ENCODE measurements around the gene KCNJ14. TPM values are rescaled to one million over a fixed set of nuclear protein-coding genes. Genes with fewer than 3 reads are reported as not detected.

Gene KCNJ14
- total RNA-seq, 1 experiment from 2014 or later = 1.4 TPM

DNA sequence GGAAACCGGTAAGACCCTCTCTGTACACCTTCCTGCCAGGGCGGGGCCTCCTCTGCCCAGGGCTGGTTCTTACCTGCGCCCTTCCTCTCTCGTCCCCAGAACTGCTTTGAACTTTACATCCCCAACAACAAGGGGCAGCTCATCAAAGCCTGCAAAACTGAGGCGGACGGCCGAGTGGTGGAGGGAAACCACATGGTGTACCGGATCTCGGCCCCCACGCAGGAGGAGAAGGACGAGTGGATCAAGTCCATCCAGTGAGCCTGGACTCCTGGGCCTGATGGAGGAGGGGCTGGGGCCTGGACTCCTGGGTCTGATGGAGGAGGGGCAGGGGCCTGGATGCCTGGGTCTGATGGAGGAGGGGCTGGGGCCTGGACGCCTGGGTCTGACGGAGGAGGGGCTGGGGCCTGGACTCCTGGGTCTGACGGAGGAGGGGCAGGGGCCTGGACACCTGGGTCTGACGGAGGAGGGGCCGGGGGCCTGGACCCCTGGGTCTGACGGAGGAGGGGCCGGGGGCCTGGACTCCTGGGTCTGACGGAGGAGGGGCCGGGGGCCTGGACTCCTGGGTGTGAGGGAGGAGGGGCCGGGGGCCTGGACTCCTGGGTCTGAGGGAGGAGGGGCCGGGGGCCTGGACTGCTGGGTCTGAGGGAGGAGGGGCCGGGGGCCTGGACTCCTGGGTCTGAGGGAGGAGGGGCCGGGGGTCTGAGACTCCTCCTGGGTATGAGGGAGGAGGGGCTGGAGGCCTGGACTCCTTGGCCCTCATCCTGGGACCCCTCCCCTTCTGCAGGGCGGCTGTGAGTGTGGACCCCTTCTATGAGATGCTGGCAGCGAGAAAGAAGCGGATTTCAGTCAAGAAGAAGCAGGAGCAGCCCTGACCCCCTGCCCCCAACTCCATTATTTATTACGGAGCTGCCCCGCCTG lies 23.2 kb downstream of the KCNJ14 start:
- H3K9ac ChIP-seq (ENCODE audit: low read length) = no peak overlapping the region
- DNase-seq = no peak
- intact Hi-C loops (cut with micrococcal nuclease) = no loop called here

GRCh38 chr19:48479686-48480085 lies 24.3 kb downstream of the KCNJ14 start:
- no peak overlapping the region for H3K4me2 ChIP-seq (ENCODE audit: low read length)

More for the DNA sequence above, 23.2 kb downstream of the KCNJ14 start:
- Histone ChIP-seq H3K9me2 (replicated peaks; ENCODE audit: low read length) (no peaks in the 10 kb centered on the region), H4K20me1 (ENCODE audit: low read length) (no peaks in the 10 kb centered on the region), H3K79me2 (ENCODE audit: low read length) (no peaks in the 10 kb centered on the region), H3K4me1 (ENCODE audit: insufficient read depth, low read length) (no peaks in the 10 kb centered on the region), H3K36me3 (ENCODE audit: low read depth, low read length) (peaks cover 10% of the 10 kb centered on the region; the same call in 1 of the 2 replicates), H3F3A (ENCODE audit: low read length, unreplicated experiment) (no peaks in the 10 kb centered on the region), H3K9me3 (ENCODE audit: low read length) (no peaks in the 10 kb centered on the region), H3K4me3 (ENCODE audit: low read length) (no peak overlapping the region), H3K27ac (ENCODE audit: low read length) (no peak overlapping the region), H3K27me3 (ENCODE audit: low read length) (no peaks in the 10 kb centered on the region), H3K4me2 (ENCODE audit: low read length) (no peak overlapping the region), H2AFZ (ENCODE audit: low read length) (no peak overlapping the region)
- CTCF ChIA-PET = no interaction called here
- BruUV-seq (replicated peaks) = no TSS peak
- no peak for TF ChIP-seq CTCF (conservative IDR thresholded peaks at IDR 0.05; ENCODE audit: low read depth, low read length)
- TF ChIP-seq EZH2phosphoT487 (IDR thresholded peaks at IDR 0.05; ENCODE audit: borderline replicate concordance, low read length) = no peak
- no peak for TF ChIP-seq EZH2 (IDR thresholded peaks at IDR 0.05; ENCODE audit: low read length, unreplicated experiment)
- ATAC-seq = no peak
- POLR2A ChIA-PET (ENCODE audit: unreplicated experiment) = no interaction called here

More at GRCh38 chr19:48479686-48480085, 24.3 kb downstream of the KCNJ14 start:
- Histone ChIP-seq H3K79me2 (ENCODE audit: low read length) (no peaks in the 10 kb centered on the region), H3K9ac (ENCODE audit: low read length) (no peak overlapping the region), H3K36me3 (ENCODE audit: low read depth, low read length) (peaks cover 5% of the 10 kb centered on the region; the same call in 1 of the 2 replicates), H4K20me1 (ENCODE audit: low read length) (no peaks in the 10 kb centered on the region), H3K4me1 (ENCODE audit: insufficient read depth, low read length) (no peaks in the 10 kb centered on the region), H3F3A (ENCODE audit: low read length, unreplicated experiment) (no peaks in the 10 kb centered on the region), H3K9me2 (replicated peaks; ENCODE audit: low read length) (no peaks in the 10 kb centered on the region), H2AFZ (ENCODE audit: low read length) (no peak overlapping the region), H3K27ac (ENCODE audit: low read length) (no peak overlapping the region), H3K27me3 (ENCODE audit: low read length) (no peaks in the 10 kb centered on the region), H3K4me3 (ENCODE audit: low read length) (no peak overlapping the region), H3K9me3 (ENCODE audit: low read length) (no peaks in the 10 kb centered on the region)
- ChIA-PET CTCF (no interaction called here), POLR2A (ENCODE audit: unreplicated experiment) (no interaction called here)
- TSS peak; percentile 2 for BruUV-seq (replicated peaks)
- intact Hi-C loops (cut with micrococcal nuclease) = no loop called here
- TF ChIP-seq CTCF (conservative IDR thresholded peaks at IDR 0.05; ENCODE audit: low read depth, low read length) (no peak), EZH2phosphoT487 (IDR thresholded peaks at IDR 0.05; ENCODE audit: borderline replicate concordance, low read length) (no peak), EZH2 (IDR thresholded peaks at IDR 0.05; ENCODE audit: low read length, unreplicated experiment) (no peak)
- no peak for ATAC-seq
- DNase-seq = no peak

Data from PC-3 (cell line).